SK-N-SH (cell line): ENCODE data around the gene ATP6V1G3. TPM values are rescaled to one million over a fixed set of nuclear protein-coding genes. Genes with fewer than 3 reads are reported as not detected.

Experiments
- CTCF ChIA-PET: fragments of 300-600, 350-600 bp; formaldehyde crosslinking; extraction: SDS; loops from one replicate; lab custom pipeline; 2021; lab: Yijun Ruan, JAX
- POLR2A ChIA-PET: fragments of 350-600 bp; sonication (Branson Sonifier 250); formaldehyde crosslinking; extraction: SDS; loops from one replicate; lab custom pipeline; 2020; ENCODE audit warnings: antibody characterized with exemption, inconsistent platforms; lab: Yijun Ruan, JAX
- DNase-seq: peaks from one replicate; pipeline ENCODE4 v3.0.0; 2012
- H2AFZ ChIP-seq: fragments of 200-600 bp; sonication (generic); 2 replicates; pipeline ENCODE4 v1.8.1; 2016; ENCODE audit warnings: antibody characterized with exemption, mild to moderate bottlenecking, low read depth
- H3F3A ChIP-seq: fragments of 200-600 bp; sonication (generic); replicated peaks from 2 replicates; pipeline ENCODE3; 2016; ENCODE audit warnings: antibody characterized with exemption, mild to moderate bottlenecking; ENCODE audit not compliant: insufficient read depth
- H3K27ac ChIP-seq, 2 experiments: fragments of 200-500 bp in 1 of 2; fragments of 200-600 bp in 1 of 2; sonication (Bioruptor generic) in 1 of 2; sonication (generic), shearing (Covaris generic) in 1 of 2; 2 replicates each; pipeline versions ENCODE4 v1.5.1 to v1.6.1; 2014 to 2016; ENCODE audit warnings: low read depth in 2 of 2, inconsistent platforms in 1 of 2, low read length in 1 of 2, mild to moderate bottlenecking in 1 of 2, mixed read lengths in 1 of 2
- H3K27me3 ChIP-seq: fragments of 200-600 bp; sonication (generic), shearing (Covaris generic); 2 replicates; pipeline ENCODE4 v1.6.1; 2016; ENCODE audit warnings: mixed run types; ENCODE audit not compliant: insufficient read depth
- H3K36me3 ChIP-seq, 2 experiments: fragments of 200-500 bp in 1 of 2; fragments of 200-600 bp in 1 of 2; sonication (Bioruptor generic) in 1 of 2; sonication (generic) in 1 of 2; replicated peaks in 1 of 2; 2 replicates each; pipeline versions ENCODE3 to v1.5.1; 2014 to 2016; ENCODE audit warnings: low read length in 1 of 2, mild to moderate bottlenecking in 1 of 2; ENCODE audit not compliant: insufficient read depth in 2 of 2, control insufficient read depth in 1 of 2
- H3K4me1 ChIP-seq, 2 experiments: fragments of 200-500 bp in 1 of 2; fragments of 200-600 bp in 1 of 2; sonication (Bioruptor generic) in 1 of 2; sonication (generic), shearing (Covaris generic) in 1 of 2; 2 replicates each; pipeline versions ENCODE4 v1.5.1 to v1.6.1; 2014 to 2016; ENCODE audit warnings: low read depth in 1 of 2, low read length in 1 of 2, mixed run types in 1 of 2; ENCODE audit not compliant: insufficient read depth in 2 of 2, control insufficient read depth in 1 of 2
- H3K4me2 ChIP-seq: fragments of 200-600 bp; sonication (generic), shearing (Covaris generic); 2 replicates; pipeline ENCODE4 v1.6.1; 2017; ENCODE audit warnings: mixed run types
- H3K4me3 ChIP-seq, 2 experiments: fragments of 200-500 bp in 1 of 2; fragments of 200-600 bp in 1 of 2; sonication (Bioruptor generic) in 1 of 2; sonication (generic), shearing (Covaris generic) in 1 of 2; 2 replicates each; pipeline versions ENCODE4 v1.5.1 to v1.8.1; 2014 to 2016; ENCODE audit warnings: low read depth in 2 of 2, inconsistent platforms in 1 of 2, low read length in 1 of 2, mild to moderate bottlenecking in 1 of 2, mixed read lengths in 1 of 2, moderate library complexity in 1 of 2
- H3K79me2 ChIP-seq: fragments of 200-600 bp; sonication (generic); 2 replicates; pipeline ENCODE4 v1.8.1; 2017; ENCODE audit warnings: mild to moderate bottlenecking; ENCODE audit not compliant: insufficient read depth
- H3K9ac ChIP-seq: fragments of 200-600 bp; sonication (generic); 2 replicates; pipeline ENCODE4 v1.6.1; 2017; ENCODE audit warnings: mixed run types
- H3K9me2 ChIP-seq: fragments of 200-600 bp; sonication (generic); 2 replicates; pipeline ENCODE4 v1.6.1; 2017; ENCODE audit warnings: mixed run types
- H3K9me3 ChIP-seq: fragments of 200-600 bp; sonication (generic); 2 replicates; pipeline ENCODE4 v1.6.1; 2017; ENCODE audit warnings: mixed run types, mild to moderate bottlenecking, moderate library complexity
- H4K20me1 ChIP-seq: fragments of 200-600 bp; sonication (generic); 2 replicates; pipeline ENCODE4 v1.6.1; 2017; ENCODE audit warnings: mild to moderate bottlenecking, mixed run types; ENCODE audit not compliant: insufficient read depth
- ELF1 ChIP-seq: IDR thresholded peaks from 2 replicates; pipeline ENCODE4 v1.4.0; 2012
- EP300 ChIP-seq, 2 experiments: IDR thresholded peaks; 2 replicates each; pipeline versions ENCODE4 v1.4.0 to v1.6.1; 2012; ENCODE audit warnings: borderline replicate concordance in 1 of 2, low read depth in 1 of 2, low read length in 1 of 2
- EZH2phosphoT487 ChIP-seq: fragments of 200-600 bp; sonication (generic); IDR thresholded peaks from 2 replicates; pipeline ENCODE4 v1.6.1; 2017; ENCODE audit warnings: low read depth, mixed run types, mild to moderate bottlenecking, antibody characterized with exemption, moderate library complexity, borderline replicate concordance
- FOSL2 ChIP-seq: IDR thresholded peaks from 2 replicates; pipeline ENCODE4 v1.4.0; 2012; ENCODE audit warnings: low read depth, mild to moderate bottlenecking, moderate library complexity, borderline replicate concordance
- FOXM1 ChIP-seq: IDR thresholded peaks from 2 replicates; pipeline ENCODE4 v1.4.0; 2012; ENCODE audit warnings: low read depth, mild to moderate bottlenecking
- GABPA ChIP-seq: IDR thresholded peaks from 2 replicates; pipeline ENCODE4 v1.4.0; 2012; ENCODE audit warnings: low read depth, mild to moderate bottlenecking
- GATA2 ChIP-seq: sonication (generic); formaldehyde crosslinking; IDR thresholded peaks from 2 replicates; pipeline ENCODE4 v1.5.0; 2020; ENCODE audit warnings: mild to moderate bottlenecking, missing genetic modification reagents
- IRF3 ChIP-seq: fragments of 150-350 bp; IDR thresholded peaks from 2 replicates; pipeline ENCODE4 v1.6.1; 2016; ENCODE audit warnings: mild to moderate bottlenecking, low read depth, low read length
- JUND ChIP-seq: IDR thresholded peaks from 2 replicates; pipeline ENCODE4 v1.4.0; 2012
- MAX ChIP-seq: IDR thresholded peaks from 2 replicates; pipeline ENCODE4 v1.4.0; 2012; ENCODE audit warnings: low read depth
- MEF2A ChIP-seq: IDR thresholded peaks from 2 replicates; pipeline ENCODE4 v1.4.0; 2012; ENCODE audit warnings: low read depth, borderline replicate concordance
- MXI1 ChIP-seq: IDR thresholded peaks from 2 replicates; pipeline ENCODE4 v1.6.1; 2012; ENCODE audit warnings: mild to moderate bottlenecking, low read depth, low read length, improper control_type of control experiment
- NFIC ChIP-seq: IDR thresholded peaks from 2 replicates; pipeline ENCODE4 v1.4.0; 2012; ENCODE audit warnings: borderline replicate concordance
- NRF1 ChIP-seq: IDR thresholded peaks from 2 replicates; pipeline ENCODE4 v1.6.1; 2012; ENCODE audit warnings: low read depth, mild to moderate bottlenecking, low read length
- PBX3 ChIP-seq: IDR thresholded peaks from 2 replicates; pipeline ENCODE4; 2012
- POLR2AphosphoS5 ChIP-seq: IDR thresholded peaks from 2 replicates; pipeline ENCODE4 v1.6.1; 2012; ENCODE audit warnings: low read depth, low read length
- RAD21 ChIP-seq: IDR thresholded peaks from 2 replicates; pipeline ENCODE4 v1.6.1; 2012; ENCODE audit warnings: mild to moderate bottlenecking, low read length
- RCOR1 ChIP-seq: fragments of 150-350 bp; IDR thresholded peaks from 2 replicates; pipeline ENCODE4 v1.6.1; 2017; ENCODE audit warnings: antibody characterized with exemption, low read length
- RXRA ChIP-seq: IDR thresholded peaks from 2 replicates; pipeline ENCODE4 v1.4.0; 2012; ENCODE audit warnings: low read depth, mild to moderate bottlenecking, borderline replicate concordance
- SMC3 ChIP-seq: IDR thresholded peaks from 2 replicates; pipeline ENCODE4 v1.6.1; 2012; ENCODE audit warnings: low read depth, low read length, improper control_type of control experiment
- TAF1 ChIP-seq: IDR thresholded peaks from 2 replicates; pipeline ENCODE4 v1.6.1; 2012; ENCODE audit warnings: low read depth, mild to moderate bottlenecking, low read length, moderate library complexity, borderline replicate concordance
- TCF12 ChIP-seq: IDR thresholded peaks from 2 replicates; pipeline ENCODE4 v1.4.0; 2012
- TEAD4 ChIP-seq: IDR thresholded peaks from 2 replicates; pipeline ENCODE4 v1.4.0; 2012; ENCODE audit warnings: mild to moderate bottlenecking, borderline replicate concordance; ENCODE audit not compliant: insufficient read depth
- USF1 ChIP-seq: IDR thresholded peaks from 2 replicates; pipeline ENCODE4 v1.4.0; 2012; ENCODE audit warnings: low read depth, borderline replicate concordance
- YY1 ChIP-seq: IDR thresholded peaks from 2 replicates; pipeline ENCODE4 v1.4.0; 2012; ENCODE audit warnings: low read depth, mild to moderate bottlenecking
- ZBTB33 ChIP-seq: IDR thresholded peaks from 2 replicates; pipeline ENCODE4 v1.4.0; 2012; ENCODE audit warnings: low read depth, borderline replicate concordance
- WGBS: methylation state at CpG from one replicate; pipeline ENCODE4 v1.1.6; 2017; ENCODE audit warnings: low lambda C conversion rate; 5-methylcytosine and 5-hydroxymethylcytosine counted together
- polyA plus RNA-seq, 3 experiments: library from polyadenylated mRNA; depleted of rRNA; stranded (reverse); fragments of >200 nt; gene quantifications; 2 replicates each; pipeline ENCODE4 v1.2.3, GENCODE V29; 2012

The ATP6V1G3 gene
- polyA plus RNA-seq, 1 of the 3 experiments (the other 2 are of a cell fraction) = not detected

- ChIA-PET POLR2A (no interaction called here), CTCF (no interaction called here)
- Histone ChIP-seq H3K9ac (no peak overlapping the region), H3K4me1 (peaks cover 32 to 46% of the 10 kb centered on the region in 2 experiments; a peak in 3 of 4 replicates), H3K4me3 (no peak overlapping the region), H3K36me3 (no peaks in the 10 kb centered on the region), H3K9me3 (no peaks in the 10 kb centered on the region), H3K79me2 (no peaks in the 10 kb centered on the region), H4K20me1 (no peaks in the 10 kb centered on the region), H3K27ac (peak overlapping the region; percentile 29 to 83; a peak in 3 of 4 replicates), H3K4me2 (no peak overlapping the region), H2AFZ (no peak overlapping the region), H3F3A (peaks cover 19% of the 10 kb centered on the region), H3K9me2 (no peaks in the 10 kb centered on the region), H3K27me3 (no peaks in the 10 kb centered on the region)
- WGBS = 51% methylated on average over 1 of the region's 1 CpG
- no peak for DNase-seq
- no peak for TF ChIP-seq GATA2 (CRISPR knock-in tag)
- TF ChIP-seq RAD21 = no peak
- TF ChIP-seq IRF3 = no peak
- TF ChIP-seq YY1 = no peak
- TF ChIP-seq EZH2phosphoT487 = no peak
- peak; percentile 39; the same call in 1 of the 2 replicates for TF ChIP-seq MEF2A
- peak; percentile 83; the same call in 1 of the 2 replicates for TF ChIP-seq NFIC
- peak; percentile 88 for TF ChIP-seq FOSL2
- TF ChIP-seq FOXM1 = no peak
- TF ChIP-seq TEAD4 = peak; percentile 77
- peak; percentile 86 for TF ChIP-seq TCF12
- TF ChIP-seq SMC3 = no peak
- TF ChIP-seq NRF1 = no peak
- TF ChIP-seq PBX3 = peak; percentile 89
- peak; percentile 88 for TF ChIP-seq JUND
- no peak for TF ChIP-seq MXI1
- no peak for TF ChIP-seq ELF1
- no peak for TF ChIP-seq RXRA
- TF ChIP-seq GABPA = no peak
- no peak for TF ChIP-seq POLR2AphosphoS5
- TF ChIP-seq USF1 = no peak
- no peak for TF ChIP-seq TAF1
- TF ChIP-seq EP300 (IDR thresholded peaks at IDR 0.05; ENCODE audit: borderline replicate concordance in 1 of 2, low read depth in 1 of 2, low read length in 1 of 2) = peak in 1 of 2 experiments; percentile 91; a peak in 2 of 4 replicates
- TF ChIP-seq MAX = no peak
- TF ChIP-seq RCOR1 = no peak
- no peak for TF ChIP-seq ZBTB33
Measured at GRCh38 chr1:198528364-198528763, 12.1 kb downstream of the ATP6V1G3 start.
